Measurements from ENCODE around the gene MYZAP. TPM values are rescaled to one million over a fixed set of nuclear protein-coding genes. Genes with fewer than 3 reads are reported as not detected.

MYZAP gene
- total and polyA plus RNA-seq, 10 of the 15 experiments (the other 5 are each of a cell fraction or from before 2014, with no cell fraction given), result not detected

- in situ Hi-C loops (cut with MboI), result no loop called here
- Histone ChIP-seq H2AFZ (ENCODE audit: control insufficient read depth, low read depth, low read length) (no peak overlapping the region), H3K27ac (ENCODE audit: control insufficient read depth, insufficient read depth) (no peak overlapping the region), H3K79me2 (ENCODE audit: control insufficient read depth, insufficient read depth, low read length) (no peaks in the 10 kb centered on the region), H3K9ac (ENCODE audit: control insufficient read depth, insufficient read depth, low read length) (no peak overlapping the region), H3K4me3 (no peak overlapping the region), H3K4me1 (ENCODE audit: control insufficient read depth, insufficient read depth, low read length) (no peaks in the 10 kb centered on the region), H3K9me3 (replicated peaks; ENCODE audit: control insufficient read depth, insufficient read depth, low read length) (no peaks in the 10 kb centered on the region), H3K36me3 (ENCODE audit: control insufficient read depth in 2 of 2, insufficient read depth in 2 of 2, low read length in 1 of 2) (no peaks in the 10 kb centered on the region), H4K20me1 (ENCODE audit: control insufficient read depth, insufficient read depth) (no peaks in the 10 kb centered on the region), H3K4me2 (ENCODE audit: control insufficient read depth, insufficient read depth) (no peak overlapping the region), H3K27me3 (replicated peaks in 1 of 2; ENCODE audit: control insufficient read depth in 2 of 2, insufficient read depth in 2 of 2, low read length in 1 of 2) (peaks cover 3 to 9% of the 10 kb centered on the region in 2 experiments)
- CTCF ChIA-PET, result no interaction called here
- FAIRE-seq (no peak), DNase-seq (ENCODE audit: low read depth, low spot score) (no peak), ATAC-seq (no peak)
- POLR2A ChIA-PET, result no interaction called here
- intact Hi-C loops (cut with micrococcal nuclease; ENCODE audit: unreplicated experiment), result no loop called here
- RAD21 ChIA-PET (ENCODE audit: unreplicated experiment), result no interaction called here
- BruUV-seq (replicated peaks), result no TSS peak
- 74% methylated on average over 6 of the region's 6 CpGs for WGBS (ENCODE audit: insufficient coverage, insufficient replicate concordance, low lambda C conversion rate, missing lambda C conversion rate)
- SMC1A ChIA-PET (ENCODE audit: uncharacterized antibody, unreplicated experiment), result no interaction called here
- TF ChIP-seq MYB (IDR thresholded peaks at IDR 0.05; ENCODE audit: borderline replicate concordance, low read depth, low read length) (no peak), CTCF (IDR thresholded peaks at IDR 0.05 in 2 of 3, conservative IDR thresholded peaks at IDR 0.05 in 1 of 3; ENCODE audit: control insufficient read depth in 2 of 3, extremely low read depth in 1 of 3, insufficient read depth in 1 of 3, low read depth in 3 of 3, low read length in 3 of 3) (no peak), JUND (IDR thresholded peaks at IDR 0.05; ENCODE audit: low read depth, low read length) (no peak), TBL1XR1 (IDR thresholded peaks at IDR 0.05; ENCODE audit: low read depth, low read length) (no peak), BACH1 (IDR thresholded peaks at IDR 0.05; ENCODE audit: borderline replicate concordance) (no peak), BMI1 (IDR thresholded peaks at IDR 0.05; ENCODE audit: borderline replicate concordance) (no peak), ETV6 (conservative IDR thresholded peaks at IDR 0.05 in 1 of 2, IDR thresholded peaks at IDR 0.05 in 1 of 2; ENCODE audit: borderline replicate concordance in 1 of 2, low read depth in 1 of 2) (no peak), FOXM1 (IDR thresholded peaks at IDR 0.05; ENCODE audit: low read depth, low read length) (no peak), NFYB (IDR thresholded peaks at IDR 0.05; ENCODE audit: insufficient read depth, low read depth, low read length) (no peak), ZNF24 (IDR thresholded peaks at IDR 0.05) (no peak), E4F1 (IDR thresholded peaks at IDR 0.05; ENCODE audit: borderline replicate concordance, partially characterized antibody) (no peak), ZNF592 (IDR thresholded peaks at IDR 0.05) (no peak), GABPA (IDR thresholded peaks at IDR 0.05; ENCODE audit: low read depth) (no peak)
These were observed 2.8 kb downstream of the MYZAP start for GRCh38 chr15:57594479-57594878.

All from GM12878 (cell line).